G401.6 (cell line): ENCODE results near the gene CCDC89.

Source experiments
- FAIRE-seq: peaks from 2 replicates; lab custom pipeline; 2012; peaks lifted over from hg19 to GRCh38; lab: Jason Lieb, UNC

The CCDC89 gene

GRCh38 chr11:85685820-85686459 lies at the start of gene CCDC89:
Gene CCDC89, minus strand, starts transcription at chr11:85686195. Its CDS starts 65 bp downstream, at chr11:85686130.
- peak; percentile 100 for FAIRE-seq

GRCh38 chr11:85732965-85733364 lies 47.0 kb upstream of the CCDC89 start:
- FAIRE-seq: no peak

DNA sequence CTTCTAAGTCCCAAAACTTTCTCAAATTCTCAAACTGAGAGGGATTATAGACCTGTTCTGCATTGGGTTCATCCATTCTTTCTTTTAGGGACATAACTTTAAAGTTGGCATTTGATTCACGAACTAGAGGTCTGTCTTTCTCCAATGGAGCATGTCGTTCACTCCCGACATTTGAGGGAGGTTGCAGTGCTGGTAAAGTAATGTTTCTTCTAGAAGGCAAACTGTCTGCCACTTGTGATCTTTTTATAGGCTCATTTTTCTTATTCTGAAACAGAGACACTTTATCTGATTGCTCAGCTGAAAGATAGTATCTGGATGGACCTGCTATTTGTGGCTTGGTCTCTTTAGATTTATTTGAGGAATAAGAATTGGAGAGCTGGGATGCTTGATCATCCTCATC lies 40.4 kb upstream of the CCDC89 start:
- no peak for FAIRE-seq

DNA sequence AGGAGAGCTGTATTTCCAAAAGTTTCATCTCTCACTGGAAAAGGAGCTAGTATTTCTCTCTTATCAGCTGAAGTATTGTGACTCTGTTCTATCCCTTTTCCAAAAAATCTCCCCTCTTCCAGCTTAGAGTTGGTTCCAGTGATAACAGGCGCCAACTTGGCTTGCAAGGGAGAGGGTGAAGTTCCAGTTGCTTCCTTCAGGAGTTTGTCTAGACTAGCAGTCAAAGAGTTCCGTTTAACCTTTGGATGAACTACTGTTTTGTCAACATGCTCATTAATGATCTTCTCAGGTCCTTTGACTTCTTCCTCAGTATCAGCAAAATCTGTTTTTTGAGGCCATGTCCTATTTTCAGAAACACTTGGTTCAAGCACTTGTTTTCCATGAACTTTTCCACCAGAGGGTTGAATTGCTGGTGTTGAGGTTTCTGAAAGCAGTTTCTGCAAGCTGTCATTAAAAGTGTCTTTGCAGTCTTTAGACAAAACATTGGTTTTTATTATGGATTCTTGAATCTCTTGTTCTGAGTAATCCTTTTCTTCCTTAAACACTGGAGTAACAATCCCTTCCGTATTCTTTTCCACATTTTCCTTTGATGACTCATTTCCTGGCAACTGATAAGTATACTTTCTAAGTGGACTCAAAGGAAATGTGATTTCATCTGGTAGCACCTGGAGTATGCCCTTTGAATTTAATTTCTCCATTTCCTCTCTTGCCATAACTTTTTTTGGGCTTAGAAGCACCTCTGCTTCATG lies 39.7 kb upstream of the CCDC89 start:
- no peak for FAIRE-seq

GRCh38 chr11:85724748-85725465 lies 38.9 kb upstream of the CCDC89 start:
- no peak for FAIRE-seq

DNA sequence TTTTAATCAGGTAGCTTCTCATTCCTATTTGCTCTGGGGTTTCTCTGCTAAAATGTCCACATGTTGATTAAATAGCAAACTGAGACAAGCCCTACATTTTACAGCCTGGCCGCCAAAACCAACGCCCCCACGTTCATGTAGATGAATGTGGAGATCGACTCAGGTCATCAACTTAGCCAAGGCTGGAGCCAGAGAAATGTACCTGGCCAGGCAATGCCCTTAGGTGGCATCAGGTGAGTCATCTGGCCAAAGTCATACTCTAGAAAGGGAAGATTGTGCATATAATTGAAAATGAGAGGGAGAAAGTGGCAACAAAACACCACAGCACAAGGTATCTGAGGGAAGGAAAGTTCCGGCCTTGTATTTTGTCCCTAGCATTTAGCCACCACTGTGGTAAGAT lies 37.1 kb upstream of the CCDC89 start:
- FAIRE-seq: no peak

DNA sequence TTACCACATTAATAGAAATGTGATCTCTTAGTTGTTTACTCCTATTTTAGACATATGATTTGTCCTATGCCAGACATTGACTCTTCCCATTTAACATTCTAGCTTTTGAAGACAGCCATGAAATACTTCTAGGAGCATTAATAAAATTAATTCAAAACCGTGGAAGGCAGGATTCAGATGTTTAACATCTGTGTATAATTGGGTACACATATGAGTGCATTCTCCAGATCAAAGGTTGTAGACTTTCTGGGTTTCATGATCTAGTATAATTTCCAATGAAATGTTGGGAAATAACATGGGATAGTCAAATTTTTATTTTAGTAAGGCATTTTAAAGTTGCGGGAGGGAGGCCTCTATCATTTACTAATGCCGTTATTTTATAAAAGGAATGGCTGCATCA lies 35.2 kb upstream of the CCDC89 start:
- no peak for FAIRE-seq

GRCh38 chr11:85718991-85719807 lies 33.2 kb upstream of the CCDC89 start:
- peak; percentile 99 for FAIRE-seq

- peak; percentile 63 for FAIRE-seq
Observed at GRCh38 chr11:85718126-85718943, 32.3 kb upstream of the CCDC89 start.

DNA sequence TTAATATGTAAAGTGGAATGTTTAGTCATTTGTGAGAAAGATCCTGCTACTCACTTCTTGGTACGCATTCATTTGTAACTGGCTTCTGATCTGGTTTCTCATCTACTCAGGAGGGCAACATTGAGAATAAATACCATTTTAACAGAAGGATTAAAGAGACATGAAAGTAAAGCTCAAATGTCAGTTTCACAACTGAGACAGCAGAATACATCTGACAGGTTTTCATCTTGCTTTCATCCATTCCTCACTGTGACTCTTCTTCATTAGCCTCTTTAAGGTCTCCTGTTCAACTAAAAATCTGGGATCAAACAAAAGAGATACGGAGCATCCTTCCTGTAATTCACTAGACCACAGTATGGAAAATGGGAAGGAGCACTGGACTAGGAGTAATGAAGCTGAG lies 31.4 kb upstream of the CCDC89 start:
- no peak for FAIRE-seq

GRCh38 chr11:85712953-85713352 lies 27.0 kb upstream of the CCDC89 start:
- no peak for FAIRE-seq

DNA sequence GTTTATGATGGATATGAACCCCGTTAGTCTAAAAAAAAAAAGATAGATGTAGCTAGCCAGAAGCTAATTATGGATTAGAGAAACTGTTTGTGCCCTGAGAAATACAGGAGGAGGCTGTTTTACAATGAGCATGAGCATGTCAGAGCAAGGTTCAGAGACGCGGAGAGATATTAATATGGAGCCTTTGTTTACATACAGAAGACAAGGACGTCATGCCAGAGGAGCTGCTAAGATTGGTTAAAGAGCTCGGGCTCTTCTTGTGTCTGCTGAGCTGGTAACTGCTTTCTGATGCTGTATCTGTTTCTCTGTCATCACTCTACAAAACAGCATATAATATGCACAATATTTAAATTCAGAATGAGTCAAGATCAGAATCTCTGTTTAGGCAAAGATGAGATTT lies 24.9 kb upstream of the CCDC89 start:
- FAIRE-seq: no peak

GRCh38 chr11:85709941-85710702 lies 24.1 kb upstream of the CCDC89 start:
- peak; percentile 11 for FAIRE-seq

GRCh38 chr11:85705800-85706199 lies 19.8 kb upstream of the CCDC89 start:
- no peak for FAIRE-seq

DNA sequence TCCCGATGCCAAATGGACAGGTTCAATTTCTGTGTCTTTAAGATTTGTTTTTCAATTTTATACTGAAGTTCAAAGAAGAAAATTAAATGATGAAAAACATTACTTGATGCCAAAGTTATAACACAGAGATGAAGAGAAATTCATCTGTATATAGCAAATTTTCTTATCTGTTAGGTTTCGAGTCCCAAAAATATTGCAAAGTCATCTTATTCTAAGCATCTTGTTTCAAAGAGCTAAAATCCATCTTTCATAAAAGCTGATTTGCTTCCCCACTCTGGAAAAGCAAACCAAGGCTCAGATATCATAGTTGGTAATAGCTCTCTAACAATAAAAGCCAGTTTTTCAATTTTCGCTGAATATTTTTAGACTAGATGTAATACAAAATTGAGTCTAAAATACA lies 19.0 kb upstream of the CCDC89 start:
- peak; percentile 30 for FAIRE-seq

- no peak for FAIRE-seq
Observed at GRCh38 chr11:85699957-85700741, 14.2 kb upstream of the CCDC89 start.

- no peak for FAIRE-seq
Observed at GRCh38 chr11:85698195-85698594, 12.2 kb upstream of the CCDC89 start.

DNA sequence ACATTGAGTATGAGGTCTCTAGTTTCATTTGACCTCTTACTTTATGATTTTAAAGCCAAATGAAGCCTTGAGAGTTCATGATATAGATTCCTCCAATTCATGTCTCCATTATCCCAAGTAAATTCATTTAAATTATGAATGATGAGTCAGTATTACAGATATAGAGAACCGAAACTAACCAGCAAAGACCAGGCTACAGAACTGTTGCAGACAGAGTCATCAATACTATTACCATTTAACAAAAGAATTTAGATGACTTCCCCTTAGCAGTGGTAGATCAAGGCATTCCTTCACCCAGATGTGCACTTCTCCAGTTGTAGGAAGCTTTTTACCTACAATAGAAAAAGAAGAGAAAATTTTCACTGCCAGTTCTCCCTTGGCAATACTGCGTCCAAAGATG lies 11.8 kb upstream of the CCDC89 start:
- FAIRE-seq: no peak

DNA sequence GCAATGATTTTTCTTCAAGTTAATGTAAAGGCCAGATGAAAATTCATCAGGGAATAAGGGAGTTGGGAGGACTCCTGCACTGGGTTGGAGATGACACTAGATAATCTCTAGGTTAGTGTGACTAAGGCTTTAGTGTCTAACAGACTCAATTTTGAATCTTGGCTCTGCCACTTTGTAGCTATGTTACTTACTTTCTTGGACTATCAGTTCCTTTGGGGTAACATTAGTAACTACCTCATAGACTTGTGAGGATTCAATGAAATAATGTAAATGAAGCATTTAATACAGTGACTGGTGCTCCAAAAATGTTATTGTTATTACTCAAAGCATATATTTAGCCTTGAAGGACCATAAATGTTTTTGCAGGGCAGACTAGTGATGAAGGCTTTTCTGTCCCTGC lies 9.6 kb upstream of the CCDC89 start:
- FAIRE-seq: no peak

- peak; percentile 95 for FAIRE-seq
Observed at GRCh38 chr11:85694385-85694980, 8.5 kb upstream of the CCDC89 start.
